Naive thymus-derived CD8-positive, alpha-beta T cell (primary cell): ENCODE results near the gene RADIL. TPM values are rescaled to one million over a fixed set of nuclear protein-coding genes. Genes with fewer than 3 reads are reported as not detected.

Experiments used
- ATAC-seq, 2 donors: fragments of 150-1000 bp; cut with Tn5 transposase in 1 of 2; sonication (Bioruptor Pico), chemical (Tn5 transposase) in 1 of 2; 1 replicate in 1 of 2; 2 replicates in 1 of 2; pipeline ENCODE4 v1.10.0; 2021; ENCODE audit warnings: mild to moderate bottlenecking in 2 of 2, moderate library complexity in 2 of 2
- POLR2A ChIA-PET: fragments of 350-600 bp; sonication (Branson Sonifier 250); formaldehyde crosslinking; loops from one replicate; lab custom pipeline; 2021; ENCODE audit warnings: antibody characterized with exemption; lab: Charles Lee
- DNase-seq, 10 donors: peaks; one replicate each; pipeline versions ENCODE4 v3.0.0 to v3.0.0-alpha.2; 2020 to 2022
- H3K27ac Mint-ChIP-seq, 10 donors: one replicate each; pipeline ENCODE4 v1.8.0; 2020 to 2022; ENCODE audit warnings: mild to moderate bottlenecking in 10 of 10, mixed read lengths in 10 of 10, moderate library complexity in 4 of 10, inconsistent platforms in 1 of 10
- H3K27me3 Mint-ChIP-seq, 5 donors: one replicate each; pipeline ENCODE4 v1.8.0; 2021 to 2022; ENCODE audit warnings: mixed read lengths in 5 of 5
- H3K36me3 Mint-ChIP-seq, 3 donors: one replicate each; pipeline ENCODE4 v1.8.0; 2020 to 2022; ENCODE audit warnings: mixed read lengths in 3 of 3, mild to moderate bottlenecking in 2 of 3, inconsistent platforms in 1 of 3
- H3K4me1 Mint-ChIP-seq, 4 donors: one replicate each; pipeline ENCODE4 v1.8.0; 2021 to 2022; ENCODE audit warnings: mixed read lengths in 4 of 4
- H3K4me3 Mint-ChIP-seq, 10 donors: one replicate each; pipeline ENCODE4 v1.8.0; 2020 to 2022; ENCODE audit warnings: mild to moderate bottlenecking in 10 of 10, mixed read lengths in 10 of 10, moderate library complexity in 6 of 10, inconsistent platforms in 1 of 10
- H3K9me3 Mint-ChIP-seq, 9 donors: one replicate each; pipeline ENCODE4 v1.8.0; 2020 to 2022; ENCODE audit warnings: mixed read lengths in 9 of 9, mild to moderate bottlenecking in 3 of 9, inconsistent platforms in 1 of 9, moderate library complexity in 1 of 9
- polyA plus RNA-seq, 3 donors: library from polyadenylated mRNA; unstranded; fragments of 300-500 nt; fragmentation: Illumina TruSeq; gene quantifications; one replicate each; pipeline ENCODE4 v1.2.3, GENCODE V29; 2021
- total RNA-seq, 8 experiments: library from RNA in 2 of 8; stranded (reverse) in 2 of 8; gene quantifications; one replicate each; pipeline ENCODE4 v1.2.3 and lab custom pipeline; 2021 to 2026

RADIL gene
- total and polyA plus RNA-seq, 5 experiments from 2014 or later: 0.02 to 0.18 (median 0.07) TPM; not detected in 2

GRCh38 chr7:4819560-4820404 lies 63.7 kb downstream of the RADIL start:
- no peak for ATAC-seq
- peak overlapping the region in 1 of 10 donors; percentile 3 for H3K27ac Mint-ChIP-seq
- no peak overlapping the region for H3K4me3 Mint-ChIP-seq
- peak in 1 of 10 donors; percentile 28 for DNase-seq
- H3K4me1 Mint-ChIP-seq: no peaks in the 10 kb centered on the region
- POLR2A ChIA-PET: no interaction called here
- H3K27me3 Mint-ChIP-seq: peaks cover 0 to 22% (median 8%) of the 10 kb centered on the region in 5 donors
- no peaks in the 10 kb centered on the region for H3K36me3 Mint-ChIP-seq
- no peaks in the 10 kb centered on the region for H3K9me3 Mint-ChIP-seq

- Mint-ChIP-seq H3K4me3 (no peak overlapping the region), H3K4me1 (peaks cover 0 to 3% (median 2%) of the 10 kb centered on the region in 4 donors), H3K9me3 (no peaks in the 10 kb centered on the region), H3K36me3 (no peaks in the 10 kb centered on the region), H3K27ac (no peak overlapping the region), H3K27me3 (peaks cover 1 to 24% (median 11%) of the 10 kb centered on the region in 5 donors)
- POLR2A ChIA-PET: no interaction called here
- ATAC-seq (no peak), DNase-seq (no peak)
Measured at GRCh38 chr7:4818000-4818794, 65.3 kb downstream of the RADIL start.

- Mint-ChIP-seq H3K9me3 (no peaks in the 10 kb centered on the region), H3K27ac (no peak overlapping the region), H3K4me3 (no peak overlapping the region), H3K4me1 (peaks cover 0 to 3% (median 2%) of the 10 kb centered on the region in 4 donors), H3K36me3 (no peaks in the 10 kb centered on the region), H3K27me3 (peaks cover 3 to 26% (median 10%) of the 10 kb centered on the region in 5 donors)
- no peak for ATAC-seq
- POLR2A ChIA-PET: no interaction called here
- no peak for DNase-seq
Measured at GRCh38 chr7:4817178-4817901, 66.2 kb downstream of the RADIL start.

- DNase-seq: no peak
- no peak overlapping the region for H3K4me3 Mint-ChIP-seq
- peaks cover 3 to 25% (median 10%) of the 10 kb centered on the region in 5 donors for H3K27me3 Mint-ChIP-seq
- H3K4me1 Mint-ChIP-seq: peaks cover 0 to 3% (median 2%) of the 10 kb centered on the region in 4 donors
- H3K9me3 Mint-ChIP-seq: no peaks in the 10 kb centered on the region
- no peak overlapping the region for H3K27ac Mint-ChIP-seq
- POLR2A ChIA-PET: no interaction called here
- no peaks in the 10 kb centered on the region for H3K36me3 Mint-ChIP-seq
- ATAC-seq: no peak
Measured at GRCh38 chr7:4816419-4817080, 67.0 kb downstream of the RADIL start.

- DNase-seq: no peak
- H3K27ac Mint-ChIP-seq: no peak overlapping the region
- POLR2A ChIA-PET: no interaction called here
- H3K27me3 Mint-ChIP-seq: peaks cover 3 to 22% (median 10%) of the 10 kb centered on the region in 5 donors
- H3K36me3 Mint-ChIP-seq: no peaks in the 10 kb centered on the region
- H3K9me3 Mint-ChIP-seq: no peaks in the 10 kb centered on the region
- peaks cover 0 to 3% (median 2%) of the 10 kb centered on the region in 4 donors for H3K4me1 Mint-ChIP-seq
- ATAC-seq: no peak
- H3K4me3 Mint-ChIP-seq: no peak overlapping the region
Measured at GRCh38 chr7:4815609-4816418, 67.7 kb downstream of the RADIL start.

- no peak overlapping the region for H3K27ac Mint-ChIP-seq
- no peaks in the 10 kb centered on the region for H3K36me3 Mint-ChIP-seq
- H3K9me3 Mint-ChIP-seq: no peaks in the 10 kb centered on the region
- peaks cover 0 to 7% (median 4%) of the 10 kb centered on the region in 4 donors for H3K4me1 Mint-ChIP-seq
- no peak for DNase-seq
- ATAC-seq: no peak
- H3K4me3 Mint-ChIP-seq: no peak overlapping the region
- POLR2A ChIA-PET: no interaction called here
- peaks cover 3 to 22% (median 10%) of the 10 kb centered on the region in 5 donors for H3K27me3 Mint-ChIP-seq
Measured at GRCh38 chr7:4815121-4815520, 68.4 kb downstream of the RADIL start.

GRCh38 chr7:4814433-4814832 lies 69.1 kb downstream of the RADIL start:
- DNase-seq (no peak), ATAC-seq (no peak)
- peaks cover 2 to 11% (median 7%) of the 10 kb centered on the region in 4 donors for H3K4me1 Mint-ChIP-seq
- H3K4me3 Mint-ChIP-seq: peak overlapping the region in 2 of 10 donors; percentile 18 to 26
- no peaks in the 10 kb centered on the region for H3K9me3 Mint-ChIP-seq
- POLR2A ChIA-PET: no interaction called here
- H3K27me3 Mint-ChIP-seq: peaks cover 3 to 18% (median 8%) of the 10 kb centered on the region in 5 donors
- H3K27ac Mint-ChIP-seq: no peak overlapping the region
- no peaks in the 10 kb centered on the region for H3K36me3 Mint-ChIP-seq

- Mint-ChIP-seq H3K36me3 (no peaks in the 10 kb centered on the region), H3K27ac (peak overlapping the region in 2 of 10 donors; percentile 43 to 89), H3K9me3 (no peaks in the 10 kb centered on the region), H3K4me1 (peaks cover 8 to 19% (median 14%) of the 10 kb centered on the region in 4 donors), H3K4me3 (peak overlapping the region; percentile 42 to 91 (median 74)), H3K27me3 (peaks cover 3 to 8% (median 6%) of the 10 kb centered on the region in 5 donors)
- ATAC-seq (no peak), DNase-seq (no peak)
- POLR2A ChIA-PET: interaction anchor here (0.7 to 0.8 kb wide), 2 partner anchors 14 to 16 kb away, joined by 5 to 6 read pairs; no protein-coding TSS in a partner anchor
Measured at GRCh38 chr7:4809666-4810065, 73.8 kb downstream of the RADIL start.

GRCh38 chr7:4809091-4809591 lies 74.4 kb downstream of the RADIL start:
- POLR2A ChIA-PET: interaction anchor here (0.7 to 0.8 kb wide), 2 partner anchors 14 to 16 kb away, joined by 5 to 6 read pairs; no protein-coding TSS in a partner anchor
- Mint-ChIP-seq H3K9me3 (no peaks in the 10 kb centered on the region), H3K27me3 (peaks cover 2 to 7% (median 4%) of the 10 kb centered on the region in 5 donors), H3K4me3 (peak overlapping the region; percentile 73 to 91 (median 85)), H3K36me3 (no peaks in the 10 kb centered on the region), H3K4me1 (peaks cover 8 to 19% (median 12%) of the 10 kb centered on the region in 4 donors), H3K27ac (peak overlapping the region in 7 of 10 donors; percentile 10 to 89 (median 80))
- DNase-seq: peak in 8 of 10 donors; percentile 29 to 74 (median 50)
- peak; percentile 80 to 86 for ATAC-seq

GRCh38 chr7:4808565-4808964 lies 75.0 kb downstream of the RADIL start:
- Mint-ChIP-seq H3K27me3 (peaks cover 2 to 7% (median 2%) of the 10 kb centered on the region in 5 donors), H3K9me3 (no peaks in the 10 kb centered on the region), H3K27ac (peak overlapping the region in 3 of 10 donors; percentile 25 to 89 (median 67)), H3K36me3 (no peaks in the 10 kb centered on the region), H3K4me3 (peak overlapping the region in 9 of 10 donors; percentile 30 to 88 (median 43)), H3K4me1 (peaks cover 8 to 19% (median 11%) of the 10 kb centered on the region in 4 donors)
- ATAC-seq: no peak
- no peak for DNase-seq
- POLR2A ChIA-PET: no interaction called here

- DNase-seq (no peak), ATAC-seq (no peak)
- H3K36me3 Mint-ChIP-seq: no peaks in the 10 kb centered on the region
- peaks cover 8 to 19% (median 11%) of the 10 kb centered on the region in 4 donors for H3K4me1 Mint-ChIP-seq
- peaks cover 2 to 6% (median 2%) of the 10 kb centered on the region in 5 donors for H3K27me3 Mint-ChIP-seq
- POLR2A ChIA-PET: no interaction called here
- peak overlapping the region in 2 of 10 donors; percentile 25 to 89 for H3K27ac Mint-ChIP-seq
- H3K9me3 Mint-ChIP-seq: no peaks in the 10 kb centered on the region
- H3K4me3 Mint-ChIP-seq: peak overlapping the region in 5 of 10 donors; percentile 2 to 88 (median 54)
Measured at GRCh38 chr7:4808026-4808425, 75.5 kb downstream of the RADIL start.
